ENCODE results near the gene CHI3L1.

CHI3L1 gene

GRCh38 chr1:203133970-203134725 is 52.4 kb downstream of the CHI3L1 start:
- no peak for DNase-seq (ENCODE audit: low spot score)

- no peak for DNase-seq (ENCODE audit: low spot score)
Measured at GRCh38 chr1:203131548-203132200, 54.8 kb downstream of the CHI3L1 start.

GRCh38 chr1:203130358-203130985 is 56.0 kb downstream of the CHI3L1 start:
- peak; percentile 14 for DNase-seq (ENCODE audit: low spot score)

GRCh38 chr1:203129501-203130231 is 56.8 kb downstream of the CHI3L1 start:
- peak; percentile 54 for DNase-seq (ENCODE audit: low spot score)
